ENCODE data around the gene AS3MT. TPM values are rescaled to one million over a fixed set of nuclear protein-coding genes. Genes with fewer than 3 reads are reported as not detected.
A peak's percentile ranks its signal among the peaks of the same experiment; 100 is the strongest.

The AS3MT gene
- total RNA-seq, 1 experiment from 2014 or later = 9.3 TPM

DNA sequence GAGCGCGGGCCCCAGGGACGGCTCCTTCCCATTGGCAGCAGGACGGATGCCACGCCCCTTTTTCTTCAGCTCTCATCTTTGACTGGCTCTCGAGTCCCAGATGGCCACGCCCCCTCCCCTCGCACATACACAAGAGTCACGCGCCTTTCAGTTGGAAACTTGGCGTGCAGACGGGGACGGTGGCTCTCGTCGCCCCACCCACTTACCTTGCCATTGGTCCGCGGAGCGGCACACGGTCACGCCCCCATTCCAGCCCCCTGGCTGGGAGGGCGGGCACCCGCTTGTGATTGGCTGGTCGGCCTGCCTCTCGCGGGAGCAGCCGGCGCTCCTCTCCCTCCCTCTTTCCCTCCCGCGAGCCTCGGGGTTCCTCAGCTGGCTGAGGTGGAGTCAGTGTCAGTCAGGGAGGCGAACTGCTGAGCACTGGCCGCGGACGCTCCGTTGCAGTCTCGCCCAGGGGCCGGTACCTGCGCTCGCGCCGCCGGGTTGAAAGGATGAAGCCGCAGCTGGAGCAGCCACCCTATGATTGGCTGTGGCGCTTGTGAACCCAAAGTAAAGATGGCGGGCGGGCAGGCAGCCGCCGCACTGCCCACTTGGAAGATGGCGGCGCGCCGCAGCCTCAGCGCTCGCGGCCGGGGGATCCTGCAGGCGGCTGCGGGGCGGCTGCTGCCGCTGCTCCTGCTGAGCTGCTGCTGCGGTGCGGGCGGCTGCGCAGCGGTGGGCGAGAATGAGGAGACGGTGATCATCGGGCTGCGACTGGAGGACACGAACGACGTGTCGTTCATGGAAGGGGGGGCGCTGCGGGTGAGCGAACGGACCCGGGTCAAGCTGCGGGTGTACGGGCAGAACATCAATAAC lies 48.9 kb downstream of the AS3MT start, which contains the start of gene CNNM2:
CNNM2 (plus strand) TSS at position 333 of the 855 bp plus-strand sequence; CDS start at position 520, 187 bp downstream.
- H3K4me3 Mint-ChIP-seq = peak within 1 kb of the TSS; percentile 86
- ChIA-PET POLR2A (interaction anchor here (0.6 to 1.8 kb wide), 7 partner anchors 49 to 359 kb away, joined by 3 to 7 read pairs (median 4); partner anchors contain the start of genes ARL3, AS3MT and SFXN2), CTCF (interaction anchor here (0.6 to 4.9 kb wide), 46 partner anchors 11 to 567 kb away, joined by 3 to 50 read pairs (median 4); partner anchors contain the start of genes ARL3, AS3MT, BORCS7 and INA)
- no peaks in the 10 kb centered on the region for H3K36me3 Mint-ChIP-seq
- H3K27me3 Mint-ChIP-seq (ENCODE audit: low read depth) = peaks cover 18% of the 10 kb centered on the region
- H3K4me1 Mint-ChIP-seq = peaks cover 43% of the 10 kb centered on the region
- peak; percentile 100 for DNase-seq (ENCODE audit: low spot score)
- H3K9me3 Mint-ChIP-seq = no peaks in the 10 kb centered on the region
- H3K27ac Mint-ChIP-seq = peak within 1 kb of the TSS; percentile 88
- ATAC-seq = peak; percentile 90
- TF ChIP-seq SP1 (CRISPR knock-in tag; conservative IDR thresholded peaks at IDR 0.05) = peak; percentile 94
- TF ChIP-seq, protein P1, sequence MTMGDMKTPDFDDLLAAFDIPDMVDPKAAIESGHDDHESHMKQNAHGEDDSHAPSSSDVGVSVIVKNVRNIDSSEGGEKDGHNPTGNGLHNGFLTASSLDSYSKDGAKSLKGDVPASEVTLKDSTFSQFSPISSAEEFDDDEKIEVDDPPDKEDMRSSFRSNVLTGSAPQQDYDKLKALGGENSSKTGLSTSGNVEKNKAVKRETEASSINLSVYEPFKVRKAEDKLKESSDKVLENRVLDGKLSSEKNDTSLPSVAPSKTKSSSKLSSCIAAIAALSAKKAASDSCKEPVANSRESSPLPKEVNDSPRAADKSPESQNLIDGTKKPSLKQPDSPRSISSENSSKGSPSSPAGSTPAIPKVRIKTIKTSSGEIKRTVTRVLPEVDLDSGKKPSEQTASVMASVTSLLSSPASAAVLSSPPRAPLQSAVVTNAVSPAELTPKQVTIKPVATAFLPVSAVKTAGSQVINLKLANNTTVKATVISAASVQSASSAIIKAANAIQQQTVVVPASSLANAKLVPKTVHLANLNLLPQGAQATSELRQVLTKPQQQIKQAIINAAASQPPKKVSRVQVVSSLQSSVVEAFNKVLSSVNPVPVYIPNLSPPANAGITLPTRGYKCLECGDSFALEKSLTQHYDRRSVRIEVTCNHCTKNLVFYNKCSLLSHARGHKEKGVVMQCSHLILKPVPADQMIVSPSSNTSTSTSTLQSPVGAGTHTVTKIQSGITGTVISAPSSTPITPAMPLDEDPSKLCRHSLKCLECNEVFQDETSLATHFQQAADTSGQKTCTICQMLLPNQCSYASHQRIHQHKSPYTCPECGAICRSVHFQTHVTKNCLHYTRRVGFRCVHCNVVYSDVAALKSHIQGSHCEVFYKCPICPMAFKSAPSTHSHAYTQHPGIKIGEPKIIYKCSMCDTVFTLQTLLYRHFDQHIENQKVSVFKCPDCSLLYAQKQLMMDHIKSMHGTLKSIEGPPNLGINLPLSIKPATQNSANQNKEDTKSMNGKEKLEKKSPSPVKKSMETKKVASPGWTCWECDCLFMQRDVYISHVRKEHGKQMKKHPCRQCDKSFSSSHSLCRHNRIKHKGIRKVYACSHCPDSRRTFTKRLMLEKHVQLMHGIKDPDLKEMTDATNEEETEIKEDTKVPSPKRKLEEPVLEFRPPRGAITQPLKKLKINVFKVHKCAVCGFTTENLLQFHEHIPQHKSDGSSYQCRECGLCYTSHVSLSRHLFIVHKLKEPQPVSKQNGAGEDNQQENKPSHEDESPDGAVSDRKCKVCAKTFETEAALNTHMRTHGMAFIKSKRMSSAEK (CRISPR knock-in tag; IDR thresholded peaks at IDR 0.05; ENCODE audit: borderline replicate concordance) = no peak
- TF ChIP-seq TEAD1 (CRISPR knock-in tag; IDR thresholded peaks at IDR 0.05) = peak; percentile 63
- TF ChIP-seq, protein P2, sequence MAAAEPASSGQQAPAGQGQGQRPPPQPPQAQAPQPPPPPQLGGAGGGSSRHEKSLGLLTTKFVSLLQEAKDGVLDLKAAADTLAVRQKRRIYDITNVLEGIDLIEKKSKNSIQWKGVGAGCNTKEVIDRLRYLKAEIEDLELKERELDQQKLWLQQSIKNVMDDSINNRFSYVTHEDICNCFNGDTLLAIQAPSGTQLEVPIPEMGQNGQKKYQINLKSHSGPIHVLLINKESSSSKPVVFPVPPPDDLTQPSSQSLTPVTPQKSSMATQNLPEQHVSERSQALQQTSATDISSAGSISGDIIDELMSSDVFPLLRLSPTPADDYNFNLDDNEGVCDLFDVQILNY (CRISPR knock-in tag; IDR thresholded peaks at IDR 0.05) = 0 out of 2 replicates have a peak, but pooled peaks have one; percentile 61
- TF ChIP-seq, protein P3, sequence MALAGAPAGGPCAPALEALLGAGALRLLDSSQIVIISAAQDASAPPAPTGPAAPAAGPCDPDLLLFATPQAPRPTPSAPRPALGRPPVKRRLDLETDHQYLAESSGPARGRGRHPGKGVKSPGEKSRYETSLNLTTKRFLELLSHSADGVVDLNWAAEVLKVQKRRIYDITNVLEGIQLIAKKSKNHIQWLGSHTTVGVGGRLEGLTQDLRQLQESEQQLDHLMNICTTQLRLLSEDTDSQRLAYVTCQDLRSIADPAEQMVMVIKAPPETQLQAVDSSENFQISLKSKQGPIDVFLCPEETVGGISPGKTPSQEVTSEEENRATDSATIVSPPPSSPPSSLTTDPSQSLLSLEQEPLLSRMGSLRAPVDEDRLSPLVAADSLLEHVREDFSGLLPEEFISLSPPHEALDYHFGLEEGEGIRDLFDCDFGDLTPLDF (CRISPR knock-in tag; IDR thresholded peaks at IDR 0.05) = 0 out of 2 replicates have a peak, but pooled peaks have one; percentile 30
- TF ChIP-seq, protein P4, sequence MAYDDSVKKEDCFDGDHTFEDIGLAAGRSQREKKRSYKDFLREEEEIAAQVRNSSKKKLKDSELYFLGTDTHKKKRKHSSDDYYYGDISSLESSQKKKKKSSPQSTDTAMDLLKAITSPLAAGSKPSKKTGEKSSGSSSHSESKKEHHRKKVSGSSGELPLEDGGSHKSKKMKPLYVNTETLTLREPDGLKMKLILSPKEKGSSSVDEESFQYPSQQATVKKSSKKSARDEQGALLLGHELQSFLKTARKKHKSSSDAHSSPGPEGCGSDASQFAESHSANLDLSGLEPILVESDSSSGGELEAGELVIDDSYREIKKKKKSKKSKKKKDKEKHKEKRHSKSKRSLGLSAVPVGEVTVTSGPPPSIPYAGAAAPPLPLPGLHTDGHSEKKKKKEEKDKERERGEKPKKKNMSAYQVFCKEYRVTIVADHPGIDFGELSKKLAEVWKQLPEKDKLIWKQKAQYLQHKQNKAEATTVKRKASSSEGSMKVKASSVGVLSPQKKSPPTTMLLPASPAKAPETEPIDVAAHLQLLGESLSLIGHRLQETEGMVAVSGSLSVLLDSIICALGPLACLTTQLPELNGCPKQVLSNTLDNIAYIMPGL (CRISPR knock-in tag; IDR thresholded peaks at IDR 0.05) = peak; percentile 79; the same call in 1 of the 2 replicates
- TF ChIP-seq RELA (CRISPR knock-in tag; IDR thresholded peaks at IDR 0.05; ENCODE audit: borderline replicate concordance) = no peak
- peak; percentile 99 for TF ChIP-seq FOXK1 (CRISPR knock-in tag; IDR thresholded peaks at IDR 0.05)
- TF ChIP-seq, protein P5, sequence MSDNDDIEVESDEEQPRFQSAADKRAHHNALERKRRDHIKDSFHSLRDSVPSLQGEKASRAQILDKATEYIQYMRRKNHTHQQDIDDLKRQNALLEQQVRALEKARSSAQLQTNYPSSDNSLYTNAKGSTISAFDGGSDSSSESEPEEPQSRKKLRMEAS (CRISPR knock-in tag; IDR thresholded peaks at IDR 0.05) = peak; percentile 95
- TF ChIP-seq, protein P6, sequence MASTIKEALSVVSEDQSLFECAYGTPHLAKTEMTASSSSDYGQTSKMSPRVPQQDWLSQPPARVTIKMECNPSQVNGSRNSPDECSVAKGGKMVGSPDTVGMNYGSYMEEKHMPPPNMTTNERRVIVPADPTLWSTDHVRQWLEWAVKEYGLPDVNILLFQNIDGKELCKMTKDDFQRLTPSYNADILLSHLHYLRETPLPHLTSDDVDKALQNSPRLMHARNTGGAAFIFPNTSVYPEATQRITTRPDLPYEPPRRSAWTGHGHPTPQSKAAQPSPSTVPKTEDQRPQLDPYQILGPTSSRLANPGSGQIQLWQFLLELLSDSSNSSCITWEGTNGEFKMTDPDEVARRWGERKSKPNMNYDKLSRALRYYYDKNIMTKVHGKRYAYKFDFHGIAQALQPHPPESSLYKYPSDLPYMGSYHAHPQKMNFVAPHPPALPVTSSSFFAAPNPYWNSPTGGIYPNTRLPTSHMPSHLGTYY (CRISPR knock-in tag; IDR thresholded peaks at IDR 0.05) = no peak
- TF ChIP-seq, protein P7, sequence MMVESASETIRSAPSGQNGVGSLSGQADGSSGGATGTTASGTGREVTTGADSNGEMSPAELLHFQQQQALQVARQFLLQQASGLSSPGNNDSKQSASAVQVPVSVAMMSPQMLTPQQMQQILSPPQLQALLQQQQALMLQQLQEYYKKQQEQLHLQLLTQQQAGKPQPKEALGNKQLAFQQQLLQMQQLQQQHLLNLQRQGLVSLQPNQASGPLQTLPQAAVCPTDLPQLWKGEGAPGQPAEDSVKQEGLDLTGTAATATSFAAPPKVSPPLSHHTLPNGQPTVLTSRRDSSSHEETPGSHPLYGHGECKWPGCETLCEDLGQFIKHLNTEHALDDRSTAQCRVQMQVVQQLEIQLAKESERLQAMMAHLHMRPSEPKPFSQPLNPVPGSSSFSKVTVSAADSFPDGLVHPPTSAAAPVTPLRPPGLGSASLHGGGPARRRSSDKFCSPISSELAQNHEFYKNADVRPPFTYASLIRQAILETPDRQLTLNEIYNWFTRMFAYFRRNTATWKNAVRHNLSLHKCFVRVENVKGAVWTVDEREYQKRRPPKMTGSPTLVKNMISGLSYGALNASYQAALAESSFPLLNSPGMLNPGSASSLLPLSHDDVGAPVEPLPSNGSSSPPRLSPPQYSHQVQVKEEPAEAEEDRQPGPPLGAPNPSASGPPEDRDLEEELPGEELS (CRISPR knock-in tag; IDR thresholded peaks at IDR 0.05) = peak; percentile 56
- no peak for TF ChIP-seq TP53 (CRISPR knock-in tag; IDR thresholded peaks at IDR 0.05)
- TF ChIP-seq, protein P8, sequence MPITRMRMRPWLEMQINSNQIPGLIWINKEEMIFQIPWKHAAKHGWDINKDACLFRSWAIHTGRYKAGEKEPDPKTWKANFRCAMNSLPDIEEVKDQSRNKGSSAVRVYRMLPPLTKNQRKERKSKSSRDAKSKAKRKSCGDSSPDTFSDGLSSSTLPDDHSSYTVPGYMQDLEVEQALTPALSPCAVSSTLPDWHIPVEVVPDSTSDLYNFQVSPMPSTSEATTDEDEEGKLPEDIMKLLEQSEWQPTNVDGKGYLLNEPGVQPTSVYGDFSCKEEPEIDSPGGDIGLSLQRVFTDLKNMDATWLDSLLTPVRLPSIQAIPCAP (CRISPR knock-in tag; IDR thresholded peaks at IDR 0.05) = peak; percentile 67; the same call in 1 of the 2 replicates
- 0 out of 2 replicates have a peak, but pooled peaks have one; percentile 43 for TF ChIP-seq NFE2L1 (CRISPR knock-in tag; IDR thresholded peaks at IDR 0.05)
- peak; percentile 98 for TF ChIP-seq NFYB (CRISPR knock-in tag; conservative IDR thresholded peaks at IDR 0.05; ENCODE audit: low read depth)
- TF ChIP-seq, protein P9, sequence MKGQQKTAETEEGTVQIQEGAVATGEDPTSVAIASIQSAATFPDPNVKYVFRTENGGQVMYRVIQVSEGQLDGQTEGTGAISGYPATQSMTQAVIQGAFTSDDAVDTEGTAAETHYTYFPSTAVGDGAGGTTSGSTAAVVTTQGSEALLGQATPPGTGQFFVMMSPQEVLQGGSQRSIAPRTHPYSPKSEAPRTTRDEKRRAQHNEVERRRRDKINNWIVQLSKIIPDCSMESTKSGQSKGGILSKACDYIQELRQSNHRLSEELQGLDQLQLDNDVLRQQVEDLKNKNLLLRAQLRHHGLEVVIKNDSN (CRISPR knock-in tag; IDR thresholded peaks at IDR 0.05) = peak; percentile 83; the same call in 1 of the 2 replicates
- peak; percentile 57; the same call in 1 of the 2 replicates for TF ChIP-seq JUN (CRISPR knock-in tag; IDR thresholded peaks at IDR 0.05)
- peak; percentile 65 for TF ChIP-seq ETV6 (CRISPR knock-in tag; IDR thresholded peaks at IDR 0.05)
- TF ChIP-seq, protein P10, sequence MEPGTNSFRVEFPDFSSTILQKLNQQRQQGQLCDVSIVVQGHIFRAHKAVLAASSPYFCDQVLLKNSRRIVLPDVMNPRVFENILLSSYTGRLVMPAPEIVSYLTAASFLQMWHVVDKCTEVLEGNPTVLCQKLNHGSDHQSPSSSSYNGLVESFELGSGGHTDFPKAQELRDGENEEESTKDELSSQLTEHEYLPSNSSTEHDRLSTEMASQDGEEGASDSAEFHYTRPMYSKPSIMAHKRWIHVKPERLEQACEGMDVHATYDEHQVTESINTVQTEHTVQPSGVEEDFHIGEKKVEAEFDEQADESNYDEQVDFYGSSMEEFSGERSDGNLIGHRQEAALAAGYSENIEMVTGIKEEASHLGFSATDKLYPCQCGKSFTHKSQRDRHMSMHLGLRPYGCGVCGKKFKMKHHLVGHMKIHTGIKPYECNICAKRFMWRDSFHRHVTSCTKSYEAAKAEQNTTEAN (CRISPR knock-in tag; IDR thresholded peaks at IDR 0.05) = 0 out of 2 replicates have a peak, but pooled peaks have one; percentile 56

Measured in WTC11 (cell line).